Measurements from ENCODE around the gene ZNF467.

ZNF467 gene

DNA sequence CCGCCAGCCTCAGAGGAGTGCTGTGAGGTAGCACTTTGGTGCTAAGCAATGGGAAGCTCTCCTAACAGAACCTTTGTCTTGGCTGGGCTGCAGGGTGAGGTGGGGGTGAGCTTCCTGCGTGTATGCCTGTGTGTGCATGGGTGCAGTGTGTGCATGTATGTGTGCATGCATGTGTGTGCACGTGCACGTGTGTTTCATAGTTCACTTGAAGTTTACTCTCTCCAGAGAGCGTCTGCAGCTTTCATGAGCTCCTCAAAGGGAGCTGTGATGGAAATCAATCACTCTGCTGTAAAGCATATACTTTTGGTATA, 4.9 kb upstream of the ZNF467 start:
- TF ChIP-seq POLR2AphosphoS5 (IDR thresholded peaks at IDR 0.05; ENCODE audit: low read depth, low read length): no peak
- TF ChIP-seq FOXP2 (optimal IDR thresholded peaks at IDR 0.05; ENCODE audit: borderline replicate concordance, extremely low read depth, extremely low read length, insufficient read depth): no peak
- no peak for TF ChIP-seq SIN3A (IDR thresholded peaks at IDR 0.05; ENCODE audit: borderline replicate concordance, insufficient read depth, low read length)
- TF ChIP-seq REST (IDR thresholded peaks at IDR 0.05; ENCODE audit: insufficient read depth in 1 of 2, low read depth in 2 of 2, low read length in 2 of 2): no peak
- TF ChIP-seq TAF1 (IDR thresholded peaks at IDR 0.05; ENCODE audit: borderline replicate concordance, insufficient read depth, low read length): no peak

GRCh38 chr7:149777551-149778326, 4.4 kb upstream of the ZNF467 start:
- TF ChIP-seq POLR2AphosphoS5 (IDR thresholded peaks at IDR 0.05; ENCODE audit: low read depth, low read length): no peak
- TF ChIP-seq FOXP2 (optimal IDR thresholded peaks at IDR 0.05; ENCODE audit: borderline replicate concordance, extremely low read depth, extremely low read length, insufficient read depth): no peak
- no peak for TF ChIP-seq SIN3A (IDR thresholded peaks at IDR 0.05; ENCODE audit: borderline replicate concordance, insufficient read depth, low read length)
- TF ChIP-seq REST (IDR thresholded peaks at IDR 0.05; ENCODE audit: insufficient read depth in 1 of 2, low read depth in 2 of 2, low read length in 2 of 2): no peak
- TF ChIP-seq TAF1 (IDR thresholded peaks at IDR 0.05; ENCODE audit: borderline replicate concordance, insufficient read depth, low read length): no peak

DNA sequence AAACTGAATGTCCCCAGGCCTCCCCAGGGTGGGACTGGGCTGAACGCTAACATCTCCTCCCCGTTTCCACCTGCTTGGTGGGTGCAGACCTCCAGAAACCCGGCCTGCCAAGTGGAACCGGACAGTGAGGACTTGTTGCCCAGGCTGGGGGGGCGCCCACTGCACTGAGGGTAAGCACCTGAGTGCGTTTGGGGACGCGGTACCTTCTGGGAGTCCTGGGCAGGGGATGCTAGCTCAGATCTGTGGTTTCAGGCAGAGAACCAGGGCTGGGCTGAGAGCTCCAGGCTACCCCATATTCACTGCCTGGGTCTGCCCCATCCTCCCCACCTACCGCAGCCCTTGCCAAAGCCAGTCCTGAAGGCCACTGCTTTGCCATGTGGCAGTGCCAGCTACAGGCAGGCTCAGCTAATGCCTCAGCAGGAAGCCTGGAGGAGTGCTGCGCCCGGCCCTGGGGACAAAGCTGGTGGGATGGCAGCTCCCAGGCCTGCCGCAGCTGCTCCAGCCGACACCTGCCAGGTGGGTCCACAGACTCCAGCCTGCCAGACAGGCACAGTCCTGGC, 3.5 kb upstream of the ZNF467 start:
- TF ChIP-seq TAF1 (IDR thresholded peaks at IDR 0.05; ENCODE audit: borderline replicate concordance, insufficient read depth, low read length) (no peak), SIN3A (IDR thresholded peaks at IDR 0.05; ENCODE audit: borderline replicate concordance, insufficient read depth, low read length) (no peak), POLR2AphosphoS5 (IDR thresholded peaks at IDR 0.05; ENCODE audit: low read depth, low read length) (no peak), FOXP2 (optimal IDR thresholded peaks at IDR 0.05; ENCODE audit: borderline replicate concordance, extremely low read depth, extremely low read length, insufficient read depth) (no peak), REST (IDR thresholded peaks at IDR 0.05; ENCODE audit: insufficient read depth in 1 of 2, low read depth in 2 of 2, low read length in 2 of 2) (no peak)

- TF ChIP-seq SIN3A (IDR thresholded peaks at IDR 0.05; ENCODE audit: borderline replicate concordance, insufficient read depth, low read length) (no peak), TAF1 (IDR thresholded peaks at IDR 0.05; ENCODE audit: borderline replicate concordance, insufficient read depth, low read length) (no peak), FOXP2 (optimal IDR thresholded peaks at IDR 0.05; ENCODE audit: borderline replicate concordance, extremely low read depth, extremely low read length, insufficient read depth) (peak; percentile 45), POLR2AphosphoS5 (IDR thresholded peaks at IDR 0.05; ENCODE audit: low read depth, low read length) (no peak), REST (IDR thresholded peaks at IDR 0.05; ENCODE audit: insufficient read depth in 1 of 2, low read depth in 2 of 2, low read length in 2 of 2) (peak in 1 of 2 experiments; percentile 58; a peak in 1 of 4 replicates)
These were observed 2.9 kb upstream of the ZNF467 start for GRCh38 chr7:149776289-149776688.
